Testis (tissue), 3 donors: ENCODE data around the gene DOK6. TPM values are rescaled to one million over a fixed set of nuclear protein-coding genes. Genes with fewer than 3 reads are reported as not detected.

ENCODE experiments used
- DNase-seq: peaks from one replicate; pipeline ENCODE4 v3.0.0-alpha.2; 2019
- H3K27ac ChIP-seq, 2 donors: fragments of 200-600 bp; sonication (generic); one replicate each; pipeline ENCODE4 v1.5.1; 2019
- H3K27me3 ChIP-seq: fragments of 200-600 bp; sonication (generic); one replicate; pipeline ENCODE4 v1.5.1; 2019
- H3K36me3 ChIP-seq: fragments of 200-600 bp; sonication (generic); one replicate; pipeline ENCODE4 v1.5.1; 2017; ENCODE audit warnings: low read depth; ENCODE audit errors: missing control alignments
- H3K4me1 ChIP-seq: fragments of 200-600 bp; sonication (generic); one replicate; pipeline ENCODE4 v1.5.1; 2019
- H3K4me3 ChIP-seq, 2 donors: fragments of 200-600 bp; sonication (generic); one replicate each; pipeline ENCODE4 v1.5.1; 2017 to 2019
- H3K9me3 ChIP-seq: fragments of 200-600 bp; sonication (generic); one replicate; pipeline ENCODE4 v1.5.1; 2017
- POLR2A ChIP-seq: fragments of 450-650 bp; IDR thresholded peaks from one replicate; pipeline ENCODE4 v1.6.1; 2017; ENCODE audit warnings: antibody characterized with exemption, mild to moderate bottlenecking, moderate library complexity
- WGBS, 2 donors: methylation state at CpG; one replicate each; pipeline ENCODE4 v1.1.5; 2018; 5-methylcytosine and 5-hydroxymethylcytosine counted together
- intact Hi-C: fragments of 100-400 bp; cut with DNase I; formaldehyde crosslinking; loops from one replicate; pipeline ENCODE4 v1.15.1; 2023; ENCODE audit warnings: low total_unique reads
- polyA plus RNA-seq: library from polyadenylated mRNA; stranded (reverse); fragments of 350-450 nt; fragmentation: Illumina TruSeq; extraction: RNeasy Lipid Tissue Mini Kit (QIAGEN cat#74804); gene quantifications from one replicate; pipeline ENCODE4 v1.2.3, GENCODE V29; 2014; ENCODE audit warnings: low read depth, low replicate concordance; ENCODE audit not compliant: insufficient read depth
- total RNA-seq, 2 donors: library from RNA; depleted of rRNA; stranded (reverse); fragments of >200 nt; gene quantifications; one replicate each; pipeline ENCODE4 v1.2.3, GENCODE V29; 2016
- TF ChIP-seq, protein P1 (sequence below), 3 experiments: fragments of 450-650 bp in 2 of 3; fragments of 200-600 bp in 1 of 3; sonication (generic) in 1 of 3; IDR thresholded peaks; one replicate each; pipeline ENCODE4 v1.5.1; 2016 to 2019; ENCODE audit warnings: antibody characterized with exemption in 3 of 3, mild to moderate bottlenecking in 2 of 3, moderate library complexity in 1 of 3

Gene DOK6
- total and polyA plus RNA-seq, 3 donors from 2014 or later, result 0.71 to 11.1 (median 8.5) TPM

DNA sequence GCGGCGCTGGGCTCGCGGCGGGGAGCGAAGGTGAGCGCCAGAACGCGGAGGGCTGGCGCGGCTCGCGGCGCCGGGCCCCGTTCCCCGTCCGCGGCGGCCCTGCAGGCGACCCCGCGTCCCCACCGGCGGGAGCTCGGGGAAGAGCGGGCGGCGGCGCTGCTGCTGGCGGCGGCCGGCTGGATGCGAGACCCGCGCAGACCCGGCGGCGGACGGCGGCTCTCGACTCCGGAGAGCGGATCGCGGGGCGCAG lies 213 bp downstream of the DOK6 start:
- Histone ChIP-seq H3K36me3 (no peaks in the 10 kb centered on the region), H3K27ac (peak overlapping the region; percentile 35 to 83), H3K9me3 (no peaks in the 10 kb centered on the region), H3K4me3 (peak overlapping the region; percentile 53 to 67), H3K4me1 (no peaks in the 10 kb centered on the region), H3K27me3 (no peaks in the 10 kb centered on the region)
- intact Hi-C loops, result no loop called here
- WGBS, 2 donors, result 1% methylated on average over 26 of the region's 47 CpGs; no CpG with 5 or more reads in 1 of the 2 donors
- no peak for TF ChIP-seq POLR2A
- TF ChIP-seq, protein P1, sequence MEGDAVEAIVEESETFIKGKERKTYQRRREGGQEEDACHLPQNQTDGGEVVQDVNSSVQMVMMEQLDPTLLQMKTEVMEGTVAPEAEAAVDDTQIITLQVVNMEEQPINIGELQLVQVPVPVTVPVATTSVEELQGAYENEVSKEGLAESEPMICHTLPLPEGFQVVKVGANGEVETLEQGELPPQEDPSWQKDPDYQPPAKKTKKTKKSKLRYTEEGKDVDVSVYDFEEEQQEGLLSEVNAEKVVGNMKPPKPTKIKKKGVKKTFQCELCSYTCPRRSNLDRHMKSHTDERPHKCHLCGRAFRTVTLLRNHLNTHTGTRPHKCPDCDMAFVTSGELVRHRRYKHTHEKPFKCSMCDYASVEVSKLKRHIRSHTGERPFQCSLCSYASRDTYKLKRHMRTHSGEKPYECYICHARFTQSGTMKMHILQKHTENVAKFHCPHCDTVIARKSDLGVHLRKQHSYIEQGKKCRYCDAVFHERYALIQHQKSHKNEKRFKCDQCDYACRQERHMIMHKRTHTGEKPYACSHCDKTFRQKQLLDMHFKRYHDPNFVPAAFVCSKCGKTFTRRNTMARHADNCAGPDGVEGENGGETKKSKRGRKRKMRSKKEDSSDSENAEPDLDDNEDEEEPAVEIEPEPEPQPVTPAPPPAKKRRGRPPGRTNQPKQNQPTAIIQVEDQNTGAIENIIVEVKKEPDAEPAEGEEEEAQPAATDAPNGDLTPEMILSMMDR (IDR thresholded peaks at IDR 0.05), result no peak
- no peak for DNase-seq

- peak; percentile 23 for DNase-seq
- Histone ChIP-seq H3K27ac (peak overlapping the region; percentile 35 to 83), H3K4me3 (peak overlapping the region; percentile 53 to 67), H3K27me3 (no peaks in the 10 kb centered on the region), H3K36me3 (no peaks in the 10 kb centered on the region), H3K4me1 (no peaks in the 10 kb centered on the region), H3K9me3 (no peaks in the 10 kb centered on the region)
- TF ChIP-seq, protein P1 (IDR thresholded peaks at IDR 0.05), result no peak
- no peak for TF ChIP-seq POLR2A
- 1% methylated on average over 15 to 66 of the region's 66 CpGs for WGBS, 2 donors
- intact Hi-C loops, result no loop called here
These were observed 711 bp downstream of the DOK6 start for GRCh38 chr18:69401226-69401971.

DNA sequence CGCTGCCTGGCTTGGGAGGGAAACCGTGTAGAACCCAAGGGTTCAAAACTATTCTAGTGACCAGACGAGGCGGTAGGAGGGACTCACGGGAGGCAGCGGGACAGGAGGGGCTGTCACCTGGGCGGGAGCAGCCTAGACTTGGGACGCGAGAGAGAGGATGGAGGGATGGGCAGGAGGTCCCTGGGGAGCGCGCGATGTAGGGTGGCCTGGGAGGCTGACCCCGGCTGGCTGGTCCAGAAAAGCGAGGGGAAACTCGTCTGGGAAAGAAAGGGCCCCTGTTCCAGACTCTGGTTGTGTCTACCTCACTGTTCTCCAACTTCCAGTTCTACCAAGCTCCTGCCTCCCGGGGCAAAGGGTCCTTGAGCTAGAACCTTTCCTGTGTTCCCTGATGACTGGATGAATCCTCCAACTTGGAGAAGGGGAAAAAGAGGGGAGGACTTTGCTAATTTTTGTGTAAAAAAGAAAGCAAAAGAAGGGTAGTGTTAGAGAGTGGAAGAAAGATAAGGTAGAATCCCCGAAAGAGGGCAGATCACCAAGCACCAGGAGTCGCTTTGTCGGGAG lies 1.4 kb downstream of the DOK6 start:
- intact Hi-C loops, result no loop called here
- 3% methylated on average over 18 to 19 of the region's 19 CpGs for WGBS, 2 donors
- no peaks in the 10 kb centered on the region for H3K27me3 ChIP-seq
- DNase-seq, result peak; percentile 14
- H3K4me3 ChIP-seq, result peak overlapping the region; percentile 53 to 67
- H3K36me3 ChIP-seq, result no peaks in the 10 kb centered on the region
- no peaks in the 10 kb centered on the region for H3K9me3 ChIP-seq
- H3K4me1 ChIP-seq, result no peaks in the 10 kb centered on the region
- peak overlapping the region in 1 of 2 donors; percentile 35 for H3K27ac ChIP-seq
- TF ChIP-seq, protein P1 (IDR thresholded peaks at IDR 0.05), result no peak
- TF ChIP-seq POLR2A, result no peak

GRCh38 chr18:69402533-69402989 lies 1.9 kb downstream of the DOK6 start:
- H3K4me3 ChIP-seq, result peak overlapping the region; percentile 53 to 67
- WGBS, 2 donors, result 5 to 7% methylated on average over 11 to 20 of the region's 20 CpGs
- no peaks in the 10 kb centered on the region for H3K9me3 ChIP-seq
- no peak for TF ChIP-seq POLR2A
- TF ChIP-seq, protein P1 (IDR thresholded peaks at IDR 0.05), result no peak
- peak; percentile 18 for DNase-seq
- intact Hi-C loops, result no loop called here
- no peak overlapping the region for H3K27ac ChIP-seq
- no peaks in the 10 kb centered on the region for H3K27me3 ChIP-seq
- no peaks in the 10 kb centered on the region for H3K4me1 ChIP-seq
- no peaks in the 10 kb centered on the region for H3K36me3 ChIP-seq

GRCh38 chr18:69408522-69408921 lies 7.8 kb downstream of the DOK6 start:
- H3K36me3 ChIP-seq, result no peaks in the 10 kb centered on the region
- WGBS, 2 donors, result 88% methylated on average over 1 of the region's 1 CpG
- no peaks in the 10 kb centered on the region for H3K27me3 ChIP-seq
- H3K27ac ChIP-seq, result no peak overlapping the region
- intact Hi-C loops, result no loop called here
- no peak for DNase-seq
- H3K4me1 ChIP-seq, result no peaks in the 10 kb centered on the region
- no peaks in the 10 kb centered on the region for H3K9me3 ChIP-seq
- H3K4me3 ChIP-seq, result no peak overlapping the region
- TF ChIP-seq, protein P1 (IDR thresholded peaks at IDR 0.05), result no peak
- TF ChIP-seq POLR2A, result no peak
